Panc1 (cell line): ENCODE data around the gene SEC62. TPM values are rescaled to one million over a fixed set of nuclear protein-coding genes. Genes with fewer than 3 reads are reported as not detected.
A peak's percentile ranks its signal among the peaks of the same experiment; 100 is the strongest.

Source experiments
- ATAC-seq: fragments of 200-7000 bp; cut with Tn5 transposase; 2 replicates; pipeline ENCODE4 v1.9.1; 2020; ENCODE audit warnings: mild to moderate bottlenecking, moderate library complexity
- BruUV-seq: library from RNA; stranded (reverse); fragments of 400-500 nt; replicated peaks from 2 replicates; lab custom pipeline; 2021; lab: Mats Ljungman, UMichigan
- CTCF ChIA-PET: fragments of 300-600 bp; sonication (Branson Sonifier 250); formaldehyde crosslinking; loops from one replicate; lab custom pipeline; 2022; ENCODE audit warnings: antibody characterized with exemption; lab: Charles Lee
- POLR2A ChIA-PET: fragments of 300-600 bp; sonication (Branson Sonifier 250); formaldehyde crosslinking; loops from one replicate; lab custom pipeline; 2022; ENCODE audit warnings: antibody characterized with exemption; lab: Charles Lee
- DNase-seq: peaks from one replicate; pipeline ENCODE4 v3.0.0-alpha.2; 2010; ENCODE audit warnings: low read depth, low spot score
- H3K27ac ChIP-seq: 2 replicates; pipeline ENCODE4 v1.5.1; 2011; ENCODE audit warnings: mild to moderate bottlenecking, low read length, inconsistent platforms
- H3K27me3 ChIP-seq: fragments of 200-500 bp; sonication (Bioruptor generic); 2 replicates; pipeline ENCODE4 v1.6.0; 2014; ENCODE audit warnings: low read length, inconsistent platforms; ENCODE audit not compliant: control insufficient read depth, insufficient read depth
- H3K36me3 ChIP-seq: fragments of 200-500 bp; sonication (Bioruptor generic); 2 replicates; pipeline ENCODE4 v1.5.1; 2014; ENCODE audit warnings: inconsistent platforms, mild to moderate bottlenecking, low read length, moderate library complexity; ENCODE audit not compliant: control insufficient read depth, insufficient read depth
- H3K4me1 ChIP-seq: 2 replicates; pipeline ENCODE4 v1.5.1; 2011; ENCODE audit warnings: inconsistent platforms, mild to moderate bottlenecking, low read length, moderate library complexity; ENCODE audit not compliant: control insufficient read depth, insufficient read depth
- H3K4me3 ChIP-seq, 2 experiments: 2 replicates each; pipeline ENCODE4 v1.5.1; 2011 to 2012; ENCODE audit warnings: low read depth in 2 of 2, low read length in 2 of 2, mild to moderate bottlenecking in 2 of 2, inconsistent platforms in 1 of 2, moderate library complexity in 1 of 2
- H3K9me3 ChIP-seq: fragments of 200-500 bp; sonication (Bioruptor generic); 2 replicates; pipeline ENCODE4 v1.5.1; 2014; ENCODE audit warnings: low read depth, mild to moderate bottlenecking, inconsistent platforms, low read length, moderate library complexity; ENCODE audit not compliant: control insufficient read depth, insufficient read depth
- CTCF ChIP-seq: fragments of 450-650 bp; IDR thresholded peaks from 2 replicates; pipeline ENCODE4 v1.5.1; 2017; ENCODE audit warnings: mild to moderate bottlenecking
- POLR2AphosphoS5 ChIP-seq: IDR thresholded peaks from 2 replicates; pipeline ENCODE4 v1.6.1; 2012; ENCODE audit warnings: mild to moderate bottlenecking, low read depth, low read length, moderate library complexity
- SIN3A ChIP-seq: IDR thresholded peaks from 2 replicates; pipeline ENCODE4 v1.6.1; 2012; ENCODE audit warnings: low read depth, mild to moderate bottlenecking, low read length, moderate library complexity, borderline replicate concordance; ENCODE audit not compliant: insufficient read depth
- TCF7L2 ChIP-seq: IDR thresholded peaks from 2 replicates; pipeline ENCODE4 v1.6.1; 2011; ENCODE audit warnings: mild to moderate bottlenecking, low read depth, low read length, inconsistent platforms
- in situ Hi-C: cut with HindIII; loops from 2 replicates; pipeline ENCODE4 v1.10.0; 2016; ENCODE audit warnings: low sequenced_read_pairs, low pct_unique_long_range_greater_than_20kb
- intact Hi-C: fragments of 100-400 bp; cut with micrococcal nuclease; formaldehyde crosslinking; loops from one replicate; pipeline ENCODE4 v1.10.0; 2022; ENCODE audit not compliant: unreplicated experiment
- total RNA-seq: library from RNA; stranded (reverse); gene quantifications from one replicate; pipeline ENCODE4 v1.2.1, GENCODE V29; 2021; ENCODE audit not compliant: unreplicated experiment
- TF ChIP-seq, protein P1 (sequence below), 2 experiments: IDR thresholded peaks; 2 replicates each; pipeline ENCODE4 v1.6.1; 2011 to 2012; ENCODE audit warnings: low read depth in 2 of 2, control low read depth in 1 of 2, low read length in 1 of 2, mild to moderate bottlenecking in 1 of 2, moderate library complexity in 1 of 2; ENCODE audit not compliant: insufficient read depth in 1 of 2

The SEC62 gene
- total RNA-seq, 1 experiment from 2014 or later = 89.9 TPM

DNA sequence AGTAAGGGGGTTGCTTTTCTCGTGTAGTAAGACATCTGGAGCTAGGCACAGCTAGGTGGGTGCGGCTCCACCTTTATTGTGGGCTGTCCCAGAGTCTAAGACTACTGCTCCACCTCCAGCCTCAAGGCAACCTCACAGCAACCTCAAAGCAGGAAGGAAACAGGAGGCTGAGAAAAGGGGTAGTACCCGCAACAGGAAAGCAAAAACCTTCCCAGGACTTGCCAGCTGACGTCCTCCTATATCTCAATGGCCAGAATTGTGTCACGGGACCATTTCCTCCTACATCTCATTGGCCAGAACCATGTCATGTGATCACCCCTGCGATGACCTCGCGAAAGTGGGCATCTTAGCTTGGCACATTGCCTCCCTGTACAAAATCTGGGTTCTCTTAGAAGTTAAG is 66.9 kb downstream of the SEC62 start:
- ATAC-seq (no peak), DNase-seq (no peak)
- intact Hi-C loops (no loop called here), in situ Hi-C loops (no loop called here)
- no TSS peak for BruUV-seq
- Histone ChIP-seq H3K4me3 (no peak overlapping the region), H3K4me1 (no peaks in the 10 kb centered on the region), H3K9me3 (no peaks in the 10 kb centered on the region), H3K36me3 (no peaks in the 10 kb centered on the region), H3K27ac (no peak overlapping the region), H3K27me3 (peaks cover 4% of the 10 kb centered on the region)
- no peak for TF ChIP-seq SIN3A
- TF ChIP-seq POLR2AphosphoS5 = no peak
- TF ChIP-seq, protein P1, sequence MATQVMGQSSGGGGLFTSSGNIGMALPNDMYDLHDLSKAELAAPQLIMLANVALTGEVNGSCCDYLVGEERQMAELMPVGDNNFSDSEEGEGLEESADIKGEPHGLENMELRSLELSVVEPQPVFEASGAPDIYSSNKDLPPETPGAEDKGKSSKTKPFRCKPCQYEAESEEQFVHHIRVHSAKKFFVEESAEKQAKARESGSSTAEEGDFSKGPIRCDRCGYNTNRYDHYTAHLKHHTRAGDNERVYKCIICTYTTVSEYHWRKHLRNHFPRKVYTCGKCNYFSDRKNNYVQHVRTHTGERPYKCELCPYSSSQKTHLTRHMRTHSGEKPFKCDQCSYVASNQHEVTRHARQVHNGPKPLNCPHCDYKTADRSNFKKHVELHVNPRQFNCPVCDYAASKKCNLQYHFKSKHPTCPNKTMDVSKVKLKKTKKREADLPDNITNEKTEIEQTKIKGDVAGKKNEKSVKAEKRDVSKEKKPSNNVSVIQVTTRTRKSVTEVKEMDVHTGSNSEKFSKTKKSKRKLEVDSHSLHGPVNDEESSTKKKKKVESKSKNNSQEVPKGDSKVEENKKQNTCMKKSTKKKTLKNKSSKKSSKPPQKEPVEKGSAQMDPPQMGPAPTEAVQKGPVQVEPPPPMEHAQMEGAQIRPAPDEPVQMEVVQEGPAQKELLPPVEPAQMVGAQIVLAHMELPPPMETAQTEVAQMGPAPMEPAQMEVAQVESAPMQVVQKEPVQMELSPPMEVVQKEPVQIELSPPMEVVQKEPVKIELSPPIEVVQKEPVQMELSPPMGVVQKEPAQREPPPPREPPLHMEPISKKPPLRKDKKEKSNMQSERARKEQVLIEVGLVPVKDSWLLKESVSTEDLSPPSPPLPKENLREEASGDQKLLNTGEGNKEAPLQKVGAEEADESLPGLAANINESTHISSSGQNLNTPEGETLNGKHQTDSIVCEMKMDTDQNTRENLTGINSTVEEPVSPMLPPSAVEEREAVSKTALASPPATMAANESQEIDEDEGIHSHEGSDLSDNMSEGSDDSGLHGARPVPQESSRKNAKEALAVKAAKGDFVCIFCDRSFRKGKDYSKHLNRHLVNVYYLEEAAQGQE (IDR thresholded peaks at IDR 0.05; ENCODE audit: insufficient read depth in 1 of 2, low read depth in 2 of 2, low read length in 1 of 2) = no peak
- no peak for TF ChIP-seq TCF7L2
- TF ChIP-seq CTCF = no peak
- ChIA-PET POLR2A (no interaction called here), CTCF (no interaction called here)

DNA sequence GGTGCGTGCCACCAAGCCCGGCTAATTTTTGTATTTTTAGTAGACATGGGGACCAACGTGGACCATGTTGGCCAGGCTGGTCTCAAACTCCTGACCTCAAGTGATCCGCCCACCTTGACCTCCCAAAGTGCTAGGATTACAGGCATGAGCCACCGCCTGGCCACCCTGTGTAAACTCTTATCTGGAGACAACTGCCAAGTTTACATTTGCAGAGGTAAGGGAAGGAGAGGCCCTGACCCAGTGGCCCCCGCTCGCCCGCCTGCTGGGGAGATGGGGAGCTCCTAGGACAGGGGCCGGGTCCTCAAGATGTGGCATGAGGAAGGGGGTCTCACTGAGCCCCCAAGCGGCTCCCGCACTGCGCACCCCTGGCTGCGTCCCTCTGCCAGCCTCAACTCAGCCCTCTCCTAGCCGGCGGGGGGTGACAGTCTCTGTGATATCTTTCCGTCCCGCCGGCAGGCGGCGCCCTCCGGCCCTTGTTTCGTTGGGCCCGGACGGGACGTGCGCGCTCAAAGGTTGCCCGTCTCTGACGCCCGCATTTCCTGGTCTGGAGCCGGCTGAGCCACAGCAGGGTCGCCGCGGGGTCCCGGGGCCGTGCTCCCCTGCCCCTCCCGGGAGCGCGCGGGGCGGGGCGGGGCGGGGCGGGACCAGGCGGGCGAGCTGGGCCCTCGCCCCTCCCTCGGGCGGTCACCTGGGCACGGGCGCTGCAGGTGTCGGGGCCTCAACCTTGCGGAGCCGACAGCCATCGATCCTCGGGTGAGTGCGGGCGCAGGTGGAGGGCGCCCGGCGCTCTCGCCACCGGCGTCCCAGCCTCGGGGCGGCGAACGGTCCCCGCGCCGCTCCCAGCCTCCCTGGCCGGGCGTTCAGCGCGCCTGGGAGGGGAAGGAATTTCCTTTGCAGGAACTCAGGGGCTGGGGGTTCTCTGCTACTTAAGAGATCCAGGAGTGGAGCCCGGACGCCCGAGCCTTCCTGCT is 71.1 kb downstream of the SEC62 start, which contains the start of gene GPR160:
GPR160 (plus strand) TSS at position 533 of the 971 bp plus-strand sequence. CDS start 45,978 bp downstream, outside the sequence.
- ATAC-seq (peak; percentile 87), DNase-seq (peak; percentile 15)
- TF ChIP-seq CTCF (peak; percentile 98), SIN3A (no peak)
- Histone ChIP-seq H3K36me3 (no peaks in the 10 kb centered on the region), H3K27me3 (peaks cover 20% of the 10 kb centered on the region), H3K4me1 (no peaks in the 10 kb centered on the region), H3K9me3 (no peaks in the 10 kb centered on the region), H3K4me3 (peak within 1 kb of the TSS; percentile 48 to 67), H3K27ac (no peak within 1 kb of the TSS)
- in situ Hi-C loops (no loop called here), intact Hi-C loops (loop anchor here (5.0 kb wide), 1 partner anchor 175 kb away; no protein-coding TSS in a partner anchor)
- CTCF ChIA-PET = no interaction called here
- no TSS peak for BruUV-seq
- POLR2A ChIA-PET = interaction anchor here (0.7 kb wide), 1 partner anchor 44 kb away, joined by 3 read pairs; no protein-coding TSS in a partner anchor
